DND-41 (cell line): Measurements from ENCODE around the gene SLC18A3.

ENCODE experiments used
- CTCF ChIP-seq: IDR thresholded peaks from 2 replicates; pipeline ENCODE4 v1.5.1; 2012; ENCODE audit warnings: borderline replicate concordance, low read length, moderate library complexity, mild to moderate bottlenecking; ENCODE audit not compliant: poor library complexity, severe bottlenecking; ENCODE audit errors: extremely low read depth
- EZH2 ChIP-seq: IDR thresholded peaks from 3 replicates; pipeline ENCODE4 v1.6.1; 2012; ENCODE audit warnings: borderline replicate concordance, low read depth, mild to moderate bottlenecking, moderate library complexity, low read length, inconsistent platforms; ENCODE audit not compliant: severe bottlenecking

- TF ChIP-seq CTCF (no peak), EZH2 (no peak)
Observed at GRCh38 chr10:49564461-49565009, 45.6 kb upstream of the SLC18A3 start.
